HG03135 (cell line): ENCODE measurements around the gene SRPK3.

Experiments used
- ATAC-seq: cut with Tn5 transposase; IDR thresholded peaks from one replicate; pipeline ENCODE4 v1.9.1; 2021; ENCODE audit warnings: mild to moderate bottlenecking, moderate library complexity; ENCODE audit not compliant: unreplicated experiment

SRPK3 gene

GRCh38 chrX:153828308-153828707 lies 47.5 kb downstream of the SRPK3 start:
- ATAC-seq, result no peak

GRCh38 chrX:153828723-153829548 lies 48.1 kb downstream of the SRPK3 start:
- ATAC-seq, result no peak

GRCh38 chrX:153829549-153829798 lies 48.6 kb downstream of the SRPK3 start:
- no peak for ATAC-seq

- ATAC-seq, result no peak
These were observed 49.2 kb downstream of the SRPK3 start, which contains the start of gene PDZD4 for GRCh38 chrX:153829799-153830639. TSS of gene PDZD4 (minus strand) at chrX:153830544. CDS start at chrX:153830298, 246 bp downstream.

GRCh38 chrX:153830640-153831428 lies 50.0 kb downstream of the SRPK3 start:
- no peak for ATAC-seq

GRCh38 chrX:153831429-153832150 lies 50.7 kb downstream of the SRPK3 start:
- no peak for ATAC-seq

- no peak for ATAC-seq
These were observed 51.9 kb downstream of the SRPK3 start for GRCh38 chrX:153832728-153833127.
